Measurements from ENCODE around the gene RNASE12.
A peak's percentile ranks its signal among the peaks of the same experiment; 100 is the strongest.
"Not testable (repeated sequence)": the region's sequence is repeated elsewhere in the genome, so short reads cannot be mapped to it uniquely, and the experiment has no call there.

Gene RNASE12

GRCh38 chr14:20620798-20621478 is 29.8 kb upstream of the RNASE12 start:
- no peak overlapping the region for H3K4me3 ChIP-seq (ENCODE audit: low read length)
- TF ChIP-seq ZNF274 (IDR thresholded peaks at IDR 0.05; ENCODE audit: low read depth, low read length): no peak

DNA sequence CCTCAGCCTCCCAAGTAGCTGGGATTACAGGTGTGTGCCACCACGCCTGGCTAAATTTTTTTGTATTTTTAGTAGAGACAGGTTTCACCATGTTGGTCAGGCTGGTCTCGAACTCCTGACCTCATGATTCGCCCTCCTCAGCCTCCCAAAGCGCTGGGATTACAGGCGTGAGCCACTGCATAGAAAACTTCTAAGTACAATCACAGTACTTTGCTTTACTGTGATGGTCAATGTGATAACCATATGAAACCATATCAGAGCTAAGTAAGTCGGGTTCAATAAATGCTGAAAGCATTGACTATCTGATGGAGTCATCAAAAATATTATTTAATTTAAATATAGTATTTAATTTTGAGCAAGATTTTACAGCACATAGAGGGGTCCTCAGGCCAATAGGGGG is 28.5 kb upstream of the RNASE12 start:
- H3K4me3 ChIP-seq (ENCODE audit: low read length): not testable (repeated sequence)

DNA sequence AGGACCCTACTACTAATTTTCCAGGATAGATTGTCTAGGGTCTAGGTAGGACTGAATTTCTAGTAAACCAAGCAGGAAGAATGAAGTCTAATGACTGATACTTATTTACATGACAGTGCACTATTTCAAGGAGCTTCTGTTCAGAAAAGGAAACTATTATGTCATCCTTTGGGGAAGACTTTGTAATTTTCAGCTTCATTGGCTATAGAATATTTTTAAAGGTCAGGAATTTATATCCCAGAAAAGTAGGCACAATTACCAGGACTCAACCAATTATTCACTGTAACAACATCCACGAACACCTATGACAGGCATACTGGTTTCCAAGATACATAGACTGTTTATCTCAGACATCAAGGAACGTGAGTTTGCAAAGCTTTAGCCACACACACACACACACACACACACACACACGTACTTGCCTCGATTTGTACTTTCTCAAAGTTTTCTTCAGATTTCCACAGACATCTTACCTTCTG is 27.1 kb upstream of the RNASE12 start:
- TF ChIP-seq ZNF274 (IDR thresholded peaks at IDR 0.05; ENCODE audit: low read depth, low read length): no peak
- H3K4me3 ChIP-seq (ENCODE audit: low read length): no peak overlapping the region

DNA sequence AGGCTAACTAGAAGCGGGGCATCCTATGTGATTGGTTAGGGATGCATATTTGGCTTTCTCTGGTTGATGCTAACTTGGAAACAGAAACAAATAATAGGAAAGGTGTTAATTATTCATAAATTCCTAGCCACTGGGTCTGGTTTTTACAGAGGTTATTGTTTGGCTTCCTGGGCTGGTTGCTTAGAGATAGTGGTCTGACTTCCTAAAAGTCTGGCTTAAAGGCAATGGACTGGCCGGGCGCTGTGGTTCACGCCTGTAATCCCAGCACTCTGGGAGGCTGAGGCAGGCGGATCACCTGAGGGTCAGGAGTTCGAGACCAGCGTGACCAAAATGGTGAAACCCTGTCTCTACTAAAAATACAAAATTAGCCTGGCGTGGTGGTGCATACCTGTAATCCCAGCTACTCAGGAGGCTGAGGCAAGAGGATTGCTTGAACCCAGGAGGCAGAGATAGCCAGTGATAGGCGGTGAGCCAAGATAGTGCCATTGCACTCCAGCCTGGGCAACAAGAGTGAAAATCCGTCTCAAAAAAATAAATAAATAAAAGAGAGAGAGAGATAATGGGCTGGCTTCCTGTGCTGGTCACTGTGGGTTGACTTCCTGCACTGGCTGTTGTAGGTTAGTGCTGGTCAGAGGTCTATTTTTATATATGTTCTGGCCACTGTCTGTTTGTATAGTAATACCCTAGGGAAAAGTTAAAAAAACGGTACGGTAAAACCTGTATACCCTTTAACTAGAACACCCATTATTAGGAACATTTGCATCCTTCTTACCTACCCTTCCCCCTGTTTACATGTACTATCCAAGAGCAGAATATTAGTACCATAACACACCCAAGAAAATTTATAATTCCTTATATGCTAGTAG is 26.2 kb upstream of the RNASE12 start:
- no peak for TF ChIP-seq ZNF274 (IDR thresholded peaks at IDR 0.05; ENCODE audit: low read depth, low read length)
- H3K4me3 ChIP-seq (ENCODE audit: low read length): peak overlapping the region; percentile 0; the same call in 1 of the 2 replicates

DNA sequence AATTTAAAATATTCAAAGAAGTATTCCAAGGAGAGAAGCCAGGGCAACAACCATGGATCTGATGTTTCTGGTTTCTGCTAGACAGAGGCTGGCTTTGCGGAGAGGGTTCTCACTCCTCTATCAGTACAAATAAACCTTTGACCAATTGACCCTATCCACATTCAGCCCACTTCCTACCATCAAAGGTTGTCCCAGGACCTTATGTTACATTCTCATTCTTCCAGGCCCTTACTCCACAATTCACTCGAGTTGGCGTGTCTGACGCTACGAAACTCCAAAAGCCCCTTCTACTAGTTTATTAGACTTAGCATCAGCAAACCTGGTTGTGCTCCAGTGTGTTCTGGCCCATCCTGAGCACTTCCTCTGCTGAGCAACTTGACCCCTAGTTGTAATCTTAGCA is 24.8 kb upstream of the RNASE12 start:
- H3K4me3 ChIP-seq (ENCODE audit: low read length): no peak overlapping the region
- no peak for TF ChIP-seq ZNF274 (IDR thresholded peaks at IDR 0.05; ENCODE audit: low read depth, low read length)

- no peak for TF ChIP-seq ZNF274 (IDR thresholded peaks at IDR 0.05; ENCODE audit: low read depth, low read length)
- H3K4me3 ChIP-seq (ENCODE audit: low read length): peak overlapping the region; percentile 90
These were observed 23.1 kb upstream of the RNASE12 start for GRCh38 chr14:20614038-20614840.

GRCh38 chr14:20613094-20614037 is 22.2 kb upstream of the RNASE12 start:
- H3K4me3 ChIP-seq (ENCODE audit: low read length): peak overlapping the region; percentile 90
- no peak for TF ChIP-seq ZNF274 (IDR thresholded peaks at IDR 0.05; ENCODE audit: low read depth, low read length)

DNA sequence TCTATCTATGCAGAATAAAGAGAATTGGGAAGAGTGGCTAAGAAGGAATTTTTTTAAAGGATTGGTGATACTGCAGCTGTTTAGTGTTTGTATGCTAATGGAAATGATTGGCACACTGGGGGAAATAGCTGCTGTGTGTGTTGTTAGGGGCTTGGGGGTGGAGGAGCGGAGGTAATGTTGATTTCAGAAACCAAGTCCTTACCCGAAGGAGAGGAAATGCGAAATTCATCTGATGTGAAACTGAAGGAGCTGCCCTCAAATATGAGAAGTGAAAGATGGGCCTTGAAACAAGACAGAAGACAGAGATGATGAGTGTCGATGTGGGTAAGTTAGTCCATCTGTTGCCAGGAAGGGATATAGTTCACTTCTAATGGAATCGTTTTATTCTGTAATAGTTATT is 21.2 kb upstream of the RNASE12 start:
- no peak overlapping the region; the same call in 1 of the 2 replicates for H3K4me3 ChIP-seq (ENCODE audit: low read length)
- TF ChIP-seq ZNF274 (IDR thresholded peaks at IDR 0.05; ENCODE audit: low read depth, low read length): no peak

- no peak overlapping the region for H3K4me3 ChIP-seq (ENCODE audit: low read length)
- TF ChIP-seq ZNF274 (IDR thresholded peaks at IDR 0.05; ENCODE audit: low read depth, low read length): no peak
These were observed 20.1 kb upstream of the RNASE12 start for GRCh38 chr14:20611277-20611676.

GRCh38 chr14:20610002-20610765 is 19.0 kb upstream of the RNASE12 start:
- no peak for TF ChIP-seq ZNF274 (IDR thresholded peaks at IDR 0.05; ENCODE audit: low read depth, low read length)
- peak overlapping the region; percentile 77 for H3K4me3 ChIP-seq (ENCODE audit: low read length)

DNA sequence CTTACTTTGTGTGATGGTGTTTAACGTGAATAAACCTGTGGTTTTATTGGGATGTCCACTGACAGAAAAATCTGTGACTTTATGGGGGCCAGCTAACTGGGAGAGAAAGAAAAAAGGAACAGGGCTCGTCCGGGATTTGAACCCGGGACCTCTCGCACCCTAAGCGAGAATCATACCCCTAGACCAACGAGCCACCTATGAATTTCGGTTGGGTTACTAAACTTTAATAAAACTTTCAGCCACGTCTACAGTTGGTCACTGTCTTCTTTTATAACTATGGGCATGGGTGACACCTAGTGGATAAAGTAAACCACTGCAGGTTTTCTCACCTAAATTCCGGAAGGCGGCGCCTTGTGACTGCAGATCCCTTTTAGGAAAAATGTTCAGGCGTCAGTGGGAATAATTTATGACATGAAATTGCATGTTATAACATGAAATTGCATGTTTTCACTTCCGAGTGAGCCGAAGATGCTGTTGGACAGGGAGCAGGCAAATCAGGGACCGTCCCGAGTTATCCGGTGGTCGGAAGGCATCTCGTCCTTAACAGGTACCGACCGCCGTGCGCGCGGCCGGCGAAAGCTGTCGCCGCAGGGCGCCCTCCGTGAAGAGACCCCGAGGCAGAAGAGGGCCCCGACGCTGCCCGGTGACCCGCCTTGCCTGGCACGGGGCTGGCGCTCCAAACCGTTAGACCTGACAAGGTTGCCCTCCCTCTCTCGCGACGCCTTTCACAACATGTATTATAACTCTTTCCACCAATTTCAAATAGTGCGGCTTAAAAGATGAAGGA is 18.2 kb upstream of the RNASE12 start:
- TF ChIP-seq ZNF274 (IDR thresholded peaks at IDR 0.05; ENCODE audit: low read depth, low read length): no peak
- peak overlapping the region; percentile 77 for H3K4me3 ChIP-seq (ENCODE audit: low read length)
